Activated CD4-positive, CD25-positive, alpha-beta regulatory T cell treated with anti-CD3 and anti-CD28 coated beads, Interleukin-2, amount 50 U/mL, for 72 hours (primary cell): ENCODE results near the gene SLC25A34.
A peak's percentile ranks its signal among the peaks of the same experiment; 100 is the strongest.

Experiments used
- DNase-seq: peaks from one replicate; pipeline ENCODE4 v3.0.0; 2021

Gene SLC25A34

DNA sequence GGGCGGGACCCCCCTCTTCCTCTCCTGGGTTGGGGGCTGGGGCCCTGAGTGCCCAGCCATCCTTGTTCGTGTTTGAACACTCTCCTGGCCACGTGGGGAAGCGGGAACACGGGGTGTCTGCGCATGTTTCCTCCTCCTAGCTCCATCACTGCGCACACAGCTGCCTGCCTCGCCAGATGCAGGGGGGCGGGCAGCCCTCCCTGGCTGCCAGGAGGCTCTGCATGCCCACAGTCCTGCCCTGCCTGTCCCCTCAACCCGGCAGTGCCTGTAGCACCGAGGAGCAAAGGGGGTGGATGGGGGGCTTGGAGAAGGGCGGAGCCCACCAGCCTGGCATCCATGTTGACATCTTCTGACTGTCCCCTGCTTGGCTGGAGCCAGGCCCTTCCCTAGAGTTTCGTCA is 1.8 kb upstream of the SLC25A34 start:
- no peak for DNase-seq

GRCh38 chr1:15734901-15735300 is 1.2 kb upstream of the SLC25A34 start:
- DNase-seq, result no peak

- DNase-seq, result no peak
Measured at GRCh38 chr1:15735304-15736037, 587 bp upstream of the SLC25A34 start.

GRCh38 chr1:15736892-15737261 is 819 bp downstream of the SLC25A34 start:
- DNase-seq, result no peak

DNA sequence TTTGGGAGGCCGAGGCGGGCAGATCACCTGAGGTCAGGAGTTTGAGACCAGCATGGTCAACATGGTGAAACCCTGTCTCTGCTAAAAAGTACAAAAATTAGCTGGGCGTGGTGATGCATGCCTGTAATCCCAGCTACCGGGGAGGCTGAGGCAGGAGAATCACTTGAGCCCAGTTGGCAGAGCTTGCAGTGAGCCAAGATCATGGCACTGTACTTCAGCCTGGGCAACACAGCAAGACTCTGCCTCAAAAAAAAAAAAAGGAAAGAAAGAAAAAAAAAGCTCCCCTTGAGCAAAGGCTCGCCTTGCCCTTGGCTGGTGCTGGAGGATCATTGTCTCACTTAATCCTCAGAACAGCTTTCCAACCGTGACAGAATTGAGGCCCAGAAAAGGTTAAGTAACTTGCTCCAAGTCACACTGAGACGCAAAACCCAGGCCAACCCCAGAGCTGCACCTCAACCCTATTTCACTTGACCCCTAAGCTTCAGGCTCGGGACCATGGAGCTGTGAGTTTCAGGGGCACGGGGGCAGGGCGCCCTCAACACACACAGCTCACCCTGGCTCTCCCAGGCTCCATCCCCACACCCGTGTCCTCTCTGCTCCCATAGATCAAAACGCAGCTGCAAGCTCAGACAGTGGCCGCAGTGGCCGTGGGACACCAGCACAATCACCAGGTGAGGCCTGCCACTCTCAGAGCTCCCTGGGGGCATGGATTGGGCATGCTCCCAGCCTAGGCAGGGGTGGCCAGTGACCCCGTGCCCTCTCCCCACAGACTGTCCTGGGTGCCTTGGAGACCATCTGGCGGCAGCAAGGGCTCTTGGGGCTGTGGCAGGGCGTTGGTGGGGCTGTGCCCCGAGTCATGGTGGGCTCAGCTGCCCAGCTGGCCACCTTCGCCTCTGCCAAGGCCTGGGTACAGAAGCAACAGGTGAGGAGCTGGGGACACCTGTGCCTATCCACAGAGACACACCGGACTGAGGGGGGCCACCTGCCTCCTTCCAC is 1.6 kb downstream of the SLC25A34 start:
- no peak for DNase-seq

DNA sequence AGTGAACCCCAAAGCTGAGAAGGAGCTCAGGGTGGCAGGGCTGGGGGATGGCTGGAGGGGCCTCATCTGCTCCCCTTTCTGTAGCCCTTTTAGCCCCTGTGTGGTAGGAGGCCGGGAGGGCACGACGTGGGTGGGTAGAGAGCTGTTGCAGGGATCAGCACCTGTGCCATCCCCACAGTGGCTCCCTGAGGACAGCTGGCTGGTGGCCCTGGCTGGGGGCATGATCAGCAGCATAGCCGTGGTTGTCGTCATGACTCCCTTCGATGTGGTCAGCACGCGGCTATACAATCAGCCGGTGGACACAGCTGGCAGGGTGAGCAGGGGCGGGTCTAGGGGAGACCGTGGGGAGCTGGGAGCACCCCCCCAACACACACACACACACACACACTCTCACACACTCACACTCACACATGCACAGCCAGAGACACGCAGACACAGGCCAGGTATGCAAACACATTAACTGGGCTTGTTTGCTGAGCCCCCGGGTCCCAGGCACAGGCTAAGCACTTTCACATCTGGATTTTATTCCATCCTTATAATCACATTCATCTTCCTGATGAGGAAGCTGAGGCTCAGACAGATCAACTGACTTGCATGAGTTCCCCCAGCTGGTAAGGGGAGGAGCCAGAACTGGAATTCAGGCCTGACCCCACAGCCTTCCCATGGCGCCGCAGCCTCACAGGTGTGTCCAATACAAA is 2.5 kb downstream of the SLC25A34 start:
- no peak for DNase-seq

DNA sequence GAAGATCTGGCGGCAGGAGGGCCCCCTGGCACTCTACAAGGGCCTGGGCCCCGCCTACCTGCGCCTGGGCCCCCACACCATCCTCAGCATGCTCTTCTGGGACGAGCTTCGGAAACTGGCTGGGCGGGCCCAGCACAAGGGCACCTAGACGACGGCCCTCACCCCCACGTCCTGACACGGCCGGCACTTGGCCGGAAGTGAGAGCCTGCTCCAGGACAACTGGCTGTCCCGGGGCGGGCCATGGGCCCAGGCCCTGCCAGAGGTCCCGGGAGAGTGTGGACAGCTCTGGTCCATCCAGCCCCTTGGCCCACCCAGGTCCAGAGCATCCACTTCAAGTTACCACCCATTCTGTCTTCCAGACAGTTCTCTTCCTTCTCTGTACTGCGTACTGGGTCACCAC is 3.2 kb downstream of the SLC25A34 start:
- no peak for DNase-seq

- no peak for DNase-seq
Measured at GRCh38 chr1:15739745-15740144, 3.7 kb downstream of the SLC25A34 start.

DNA sequence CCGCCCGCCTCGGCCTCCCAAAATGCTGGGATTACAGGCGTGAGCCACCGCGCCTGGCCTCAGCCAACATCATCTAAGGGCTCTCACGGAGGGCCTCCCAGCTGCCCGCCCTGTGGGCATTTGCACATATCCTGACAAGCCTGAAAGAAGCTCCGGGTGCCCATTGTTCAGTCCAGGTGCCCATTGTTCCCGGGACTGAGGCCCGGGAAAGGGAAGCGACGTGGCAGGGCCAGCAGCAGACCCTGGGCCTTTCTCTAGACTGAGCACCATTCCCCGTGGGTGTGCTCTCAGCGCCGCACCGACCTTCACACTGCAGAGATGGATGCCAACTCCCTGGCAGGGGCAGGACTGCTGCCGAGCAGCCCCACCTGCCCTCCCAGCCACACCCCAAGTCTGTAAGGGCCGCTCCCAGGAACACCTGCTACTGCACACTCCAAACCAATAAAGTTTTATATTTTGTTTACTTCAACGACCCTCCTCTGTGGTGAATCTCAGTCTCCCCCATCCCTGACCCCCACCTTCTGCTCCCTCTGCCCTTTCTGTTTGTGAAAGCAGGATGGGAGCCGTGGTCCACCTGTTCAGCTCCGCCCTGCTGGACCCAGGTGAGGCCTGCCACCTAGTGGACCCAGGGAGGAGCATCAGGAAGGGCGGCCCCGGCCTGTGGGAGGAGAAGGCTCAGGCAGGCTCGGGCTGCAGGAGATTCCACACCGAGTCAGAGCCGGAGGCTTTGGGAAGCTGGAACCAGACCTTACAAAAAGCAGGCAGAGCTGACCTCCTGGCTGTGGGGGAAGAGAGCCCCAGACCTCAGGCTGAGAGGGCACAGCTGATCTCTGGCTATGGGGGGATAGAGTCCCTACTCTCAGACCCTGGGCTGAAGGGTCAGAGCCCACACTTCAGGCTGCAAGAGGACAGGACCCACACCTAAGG is 5.1 kb downstream of the SLC25A34 start:
- DNase-seq, result peak; percentile 68

DNA sequence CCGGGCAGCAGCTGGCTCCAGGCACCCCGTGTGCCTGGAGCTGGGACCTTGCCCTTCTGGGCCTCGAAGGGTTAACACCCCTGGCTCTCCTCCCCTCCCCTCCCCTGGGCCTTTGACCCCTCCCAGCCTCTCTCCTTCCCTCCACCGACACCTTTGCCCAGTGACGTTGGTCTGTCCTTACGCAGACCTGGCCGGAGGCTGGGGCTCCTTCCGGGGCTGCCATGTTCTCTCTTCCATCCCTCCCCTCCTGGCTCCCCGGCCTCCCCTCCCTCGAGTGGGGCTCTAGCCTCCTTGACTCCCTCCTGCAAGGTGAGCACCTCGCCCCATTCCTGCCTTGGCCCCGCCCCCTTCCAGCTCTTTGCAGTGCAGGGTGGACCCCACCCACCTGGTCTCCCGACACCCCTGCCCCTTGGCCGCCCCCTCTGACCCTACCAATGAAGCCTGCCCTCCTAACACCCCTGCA is 6.3 kb downstream of the SLC25A34 start, which contains the start of gene TMEM82:
TMEM82 (plus strand) TSS at position 161 of the 463 bp plus-strand sequence; CDS start at position 222, 61 bp downstream.
- DNase-seq, result no peak

GRCh38 chr1:15744122-15744679 is 8.1 kb downstream of the SLC25A34 start:
- no peak for DNase-seq

DNA sequence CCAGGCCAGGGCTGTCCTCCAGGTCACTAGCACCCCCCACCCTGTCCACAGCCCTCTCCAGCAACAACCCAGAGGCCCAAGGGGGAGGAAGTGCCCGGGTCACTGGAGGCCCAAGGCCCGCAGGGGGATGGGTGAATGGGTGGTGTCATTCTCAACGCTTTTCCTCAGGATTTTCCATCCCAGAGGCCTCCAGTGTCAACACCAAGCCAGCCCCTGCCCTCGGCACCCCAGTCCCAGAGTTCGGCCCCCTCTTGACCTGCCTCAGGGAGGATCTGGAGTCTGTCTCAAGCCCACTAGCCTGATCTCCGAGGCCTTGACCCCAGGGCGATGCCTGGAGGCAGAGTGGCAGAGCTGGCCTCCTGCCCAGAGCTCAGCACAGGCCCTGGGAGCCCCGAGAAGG is 11.3 kb downstream of the SLC25A34 start:
- no peak for DNase-seq

GRCh38 chr1:15748264-15748663 is 12.2 kb downstream of the SLC25A34 start:
- no peak for DNase-seq

DNA sequence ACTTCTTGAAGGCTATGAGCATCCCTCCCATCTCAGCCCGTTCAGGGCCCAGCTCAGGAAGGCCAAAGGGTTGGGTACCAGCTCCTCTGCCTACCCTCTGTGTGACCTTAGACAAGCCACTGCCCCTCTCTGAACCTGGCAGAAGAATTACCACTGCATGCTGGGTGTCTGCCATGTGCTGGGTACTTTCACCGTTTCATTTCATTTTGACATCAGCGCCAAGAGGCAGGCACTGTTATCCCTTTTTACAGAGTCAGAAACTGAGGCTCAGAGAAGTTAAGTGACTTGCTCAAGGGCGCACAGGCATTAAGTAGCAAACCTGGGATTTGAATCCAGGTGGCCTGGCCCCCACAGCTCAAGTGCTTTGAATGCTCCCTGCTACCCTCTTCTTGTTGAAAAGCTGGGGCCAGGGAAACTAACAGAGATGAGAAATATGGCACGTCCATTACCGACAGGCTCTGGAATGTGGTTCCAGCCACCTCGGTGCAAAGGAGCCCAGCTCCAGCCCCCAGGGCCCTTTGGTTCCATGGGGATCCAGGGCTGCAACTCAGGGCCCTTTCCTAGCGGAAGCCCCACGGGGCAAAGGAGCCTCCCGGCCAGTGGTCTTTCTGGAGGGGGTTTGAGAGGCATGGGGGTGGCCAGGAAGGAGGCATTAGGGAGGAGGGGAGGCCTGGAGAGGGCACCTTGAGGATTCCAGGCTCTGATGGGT is 12.8 kb downstream of the SLC25A34 start:
- DNase-seq, result no peak

DNA sequence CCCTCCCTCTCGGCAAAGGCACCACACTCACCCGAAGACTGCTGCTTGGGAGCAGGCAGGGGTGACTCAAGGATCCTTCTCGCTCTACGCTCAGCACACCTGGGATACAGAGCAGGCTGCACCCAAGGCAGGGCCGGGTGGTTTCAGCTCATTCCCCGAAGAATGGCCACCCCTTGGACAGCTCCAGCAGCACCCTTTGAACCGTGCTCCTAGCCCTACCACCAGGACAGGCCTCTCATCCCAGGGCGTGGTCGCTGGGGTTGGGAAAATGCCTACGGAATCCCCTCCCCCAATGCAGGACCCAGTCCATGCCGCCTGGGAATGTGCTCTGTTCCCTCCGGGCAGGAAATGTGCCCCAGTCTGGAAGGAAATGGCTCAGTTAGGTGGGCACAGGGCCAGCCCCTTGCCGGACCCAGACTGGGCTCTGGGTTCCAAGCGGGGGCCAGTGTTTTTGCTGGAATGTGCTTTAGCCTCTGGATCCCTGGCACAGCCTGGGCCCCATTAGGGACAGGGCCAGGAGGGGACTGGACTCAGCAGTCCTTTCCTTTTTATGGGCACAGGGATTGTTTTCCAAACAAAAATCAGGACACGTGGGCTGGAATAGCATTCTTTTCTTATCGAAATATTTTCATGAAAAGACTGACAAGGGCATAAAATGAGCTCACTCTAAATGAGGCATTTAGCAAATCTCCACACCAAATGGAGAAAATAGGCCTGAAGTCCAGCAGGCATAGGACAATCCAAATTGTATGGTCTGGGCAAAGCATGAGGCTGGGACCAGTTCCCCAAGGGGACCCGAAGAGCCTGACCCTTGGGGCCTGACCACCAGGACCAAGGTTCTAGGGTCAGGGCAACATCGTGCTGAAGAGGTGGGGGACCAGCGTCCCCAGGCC is 13.6 kb downstream of the SLC25A34 start:
- no peak for DNase-seq

DNA sequence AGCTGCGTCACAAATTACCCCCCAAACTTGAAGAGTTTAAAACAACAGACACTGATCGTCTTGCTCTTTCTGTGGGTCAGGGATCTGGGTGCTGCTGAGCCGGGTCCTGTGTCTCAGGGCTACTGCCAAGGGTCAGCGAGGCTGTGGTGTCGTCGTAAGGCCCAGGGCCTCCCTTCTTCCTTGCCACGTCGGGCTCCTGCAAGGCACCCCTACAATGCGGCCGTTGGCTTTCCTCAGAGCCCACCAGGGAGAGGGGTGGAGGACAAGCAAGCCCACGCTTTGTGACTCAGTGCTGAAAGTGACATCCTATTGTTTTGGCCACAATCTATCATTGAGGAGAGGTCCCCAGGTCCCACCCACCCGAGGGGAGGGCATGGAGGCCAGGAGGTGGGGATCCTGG is 14.9 kb downstream of the SLC25A34 start:
- DNase-seq, result no peak

GRCh38 chr1:15751717-15752116 is 15.7 kb downstream of the SLC25A34 start:
- no peak for DNase-seq

DNA sequence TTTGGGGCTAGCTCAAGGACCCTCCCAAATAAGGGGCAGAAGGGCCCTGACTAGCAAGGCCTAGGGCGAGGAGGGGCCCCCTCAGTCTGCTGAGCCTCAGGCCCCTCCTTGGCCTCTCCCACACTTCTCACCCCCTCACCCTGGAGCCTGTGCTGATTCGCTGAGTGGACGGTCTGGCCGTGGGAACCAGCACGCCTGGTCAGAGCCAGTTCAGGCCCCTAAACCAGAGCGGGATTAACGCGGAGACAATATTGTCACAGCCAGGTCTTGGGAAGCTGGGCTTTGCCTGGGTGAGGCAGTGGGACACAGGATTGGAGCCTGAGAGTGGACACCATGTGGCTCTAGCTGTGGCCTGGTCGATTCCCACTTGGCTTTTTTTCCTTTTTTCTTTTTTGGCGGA is 17.7 kb downstream of the SLC25A34 start:
- DNase-seq, result no peak

GRCh38 chr1:15755021-15755645 is 19.1 kb downstream of the SLC25A34 start:
- no peak for DNase-seq
